ENCODE results near the gene LDLRAD4. TPM values are rescaled to one million over a fixed set of nuclear protein-coding genes. Genes with fewer than 3 reads are reported as not detected.

LDLRAD4 gene
- total RNA-seq, 4 donors from 2014 or later: 14.0 to 36.9 (median 29.3) TPM

- DNase-seq (ENCODE audit: low spot score in 2 of 2): no peak
Measured at GRCh38 chr18:13265008-13265910, 46.7 kb downstream of the LDLRAD4 start.

GRCh38 chr18:13265911-13266217, 47.3 kb downstream of the LDLRAD4 start:
- H3K4me3 ChIP-seq: no peak overlapping the region
- no peaks in the 10 kb centered on the region for H3K9me3 ChIP-seq
- peaks cover 0 to 82% (median 39%) of the 10 kb centered on the region in 4 donors for H3K4me1 ChIP-seq
- 65 to 73% methylated on average over 9 of the region's 9 CpGs for WGBS, 2 donors
- peak overlapping the region in 2 of 4 donors; percentile 62 for H3K27ac ChIP-seq
- no peaks in the 10 kb centered on the region for H3K36me3 ChIP-seq
- no peak for DNase-seq (ENCODE audit: low spot score in 2 of 2)
- TF ChIP-seq CTCF (IDR thresholded peaks at IDR 0.05) (no peak), EP300 (IDR thresholded peaks at IDR 0.05) (no peak), POLR2A (IDR thresholded peaks at IDR 0.05) (no peak)
- H3K27me3 ChIP-seq: no peaks in the 10 kb centered on the region

More at GRCh38 chr18:13265008-13265910, 46.7 kb downstream of the LDLRAD4 start:
- 92 to 93% methylated on average over 17 of the region's 17 CpGs for WGBS, 2 donors
- H3K4me1 ChIP-seq: peaks cover 0 to 82% (median 42%) of the 10 kb centered on the region in 4 donors
- peak overlapping the region in 1 of 4 donors; percentile 62 for H3K27ac ChIP-seq
- no peaks in the 10 kb centered on the region for H3K27me3 ChIP-seq
- H3K4me3 ChIP-seq: no peak overlapping the region
- H3K36me3 ChIP-seq: no peaks in the 10 kb centered on the region
- no peaks in the 10 kb centered on the region for H3K9me3 ChIP-seq
- no peak for TF ChIP-seq CTCF (IDR thresholded peaks at IDR 0.05)
- TF ChIP-seq EP300 (IDR thresholded peaks at IDR 0.05): no peak
- no peak for TF ChIP-seq POLR2A (IDR thresholded peaks at IDR 0.05)

DNA sequence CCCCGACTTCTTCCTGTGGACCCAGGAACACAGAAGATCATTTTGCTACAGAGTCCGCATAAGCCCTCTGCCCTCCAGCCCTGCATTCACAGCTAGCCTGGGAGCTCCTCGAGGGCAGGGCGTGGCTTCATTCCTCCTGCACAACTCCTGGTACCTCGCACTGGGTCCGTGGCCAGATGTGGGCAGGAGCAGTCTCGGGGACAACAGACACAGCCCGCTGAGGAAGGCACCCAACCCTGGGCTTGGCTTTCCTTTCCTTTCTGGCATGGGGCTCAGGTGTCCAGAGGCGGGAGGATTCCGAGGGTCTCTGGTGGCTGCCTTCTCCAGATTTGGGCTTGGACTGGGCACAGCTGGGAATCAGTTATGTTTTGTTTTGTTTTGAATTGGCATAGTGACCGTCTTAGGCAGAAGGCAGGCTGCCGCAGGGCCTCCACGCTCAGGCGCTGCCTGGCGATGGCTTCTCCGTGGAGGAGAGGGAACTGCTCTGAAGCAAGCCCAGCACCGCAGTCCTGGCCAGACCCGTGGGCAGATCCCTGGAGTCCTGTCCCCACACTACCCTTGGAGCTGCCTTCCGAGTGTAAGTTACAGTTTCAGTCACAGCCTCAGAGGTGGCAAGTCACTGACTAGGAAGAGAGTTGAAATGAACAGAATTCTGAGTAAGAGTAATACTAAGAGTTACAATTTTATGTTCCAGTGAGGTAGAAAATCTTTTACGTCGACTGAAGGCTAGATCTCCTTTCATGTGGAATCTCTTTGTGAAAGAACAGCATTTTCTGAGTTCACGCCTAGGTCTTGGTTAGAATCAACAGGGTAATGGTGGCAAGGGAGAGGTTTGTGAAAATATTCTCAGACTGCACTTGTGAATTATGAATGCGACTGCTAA, 47.9 kb downstream of the LDLRAD4 start:
- 54 to 57% methylated on average over 20 to 22 of the region's 23 CpGs for WGBS, 2 donors
- no peak overlapping the region for H3K4me3 ChIP-seq

GRCh38 chr18:13267431-13267873, 48.9 kb downstream of the LDLRAD4 start:
- H3K4me1 ChIP-seq: peaks cover 0 to 75% (median 28%) of the 10 kb centered on the region in 4 donors
- 60 to 73% methylated on average over 7 of the region's 7 CpGs for WGBS, 2 donors
- H3K27me3 ChIP-seq: no peaks in the 10 kb centered on the region
- DNase-seq (ENCODE audit: low spot score in 2 of 2): no peak
- TF ChIP-seq CTCF (IDR thresholded peaks at IDR 0.05): no peak
- no peak for TF ChIP-seq POLR2A (IDR thresholded peaks at IDR 0.05)
- no peak for TF ChIP-seq EP300 (IDR thresholded peaks at IDR 0.05)
- no peaks in the 10 kb centered on the region for H3K9me3 ChIP-seq
- H3K4me3 ChIP-seq: no peak overlapping the region
- H3K36me3 ChIP-seq: no peaks in the 10 kb centered on the region
- H3K27ac ChIP-seq: peak overlapping the region in 2 of 4 donors; percentile 45 to 66

More for the DNA sequence above, 47.9 kb downstream of the LDLRAD4 start:
- peak overlapping the region in 2 of 4 donors; percentile 62 for H3K27ac ChIP-seq
- no peaks in the 10 kb centered on the region for H3K9me3 ChIP-seq
- no peak for DNase-seq (ENCODE audit: low spot score in 2 of 2)
- TF ChIP-seq POLR2A (IDR thresholded peaks at IDR 0.05): no peak
- TF ChIP-seq EP300 (IDR thresholded peaks at IDR 0.05): no peak
- TF ChIP-seq CTCF (IDR thresholded peaks at IDR 0.05): no peak
- no peaks in the 10 kb centered on the region for H3K27me3 ChIP-seq
- H3K36me3 ChIP-seq: no peaks in the 10 kb centered on the region
- peaks cover 0 to 82% (median 35%) of the 10 kb centered on the region in 4 donors for H3K4me1 ChIP-seq

Data from tibial nerve (tissue), 4 donors.